Ovary (tissue), 3 donors: ENCODE measurements around the gene UNC5CL.

Experiments used
- CTCF ChIP-seq, 3 donors: fragments of 450-650 bp in 2 of 3; fragments of 200-600 bp in 1 of 3; IDR thresholded peaks; one replicate each; pipeline versions ENCODE4 v1.5.1 to v1.8.0; 2016 to 2022; ENCODE audit warnings: antibody characterized with exemption in 3 of 3, mild to moderate bottlenecking in 1 of 3
- EP300 ChIP-seq: sonication (generic); formaldehyde crosslinking; IDR thresholded peaks from one replicate; pipeline ENCODE4 v1.6.1; 2017; ENCODE audit warnings: antibody characterized with exemption
- POLR2A ChIP-seq: fragments of 450-650 bp; IDR thresholded peaks from one replicate; pipeline ENCODE4 v1.6.1; 2017; ENCODE audit warnings: antibody characterized with exemption, mild to moderate bottlenecking, moderate library complexity
- donor health status: DM: no; HTN: no; CAD: no.

- TF ChIP-seq POLR2A, result peak; percentile 91
- TF ChIP-seq CTCF (IDR thresholded peaks at IDR 0.05), result peak in 2 of 3 donors; percentile 64 to 74
- TF ChIP-seq EP300, result no peak
These were observed 34.4 kb upstream of the UNC5CL start for GRCh38 chr6:41073203-41073967.
